Left ventricle myocardium superior (tissue), 1 donor: ENCODE results near the gene AGFG2. TPM values are rescaled to one million over a fixed set of nuclear protein-coding genes. Genes with fewer than 3 reads are reported as not detected.
"Not testable (repeated sequence)": the region's sequence is repeated elsewhere in the genome, so short reads cannot be mapped to it uniquely, and the experiment has no call there.

ENCODE experiments used
- ATAC-seq: fragments of 200-7000 bp; cut with Tn5 transposase; one replicate; pipeline ENCODE4 v1.9.1; 2020; ENCODE audit warnings: mild to moderate bottlenecking, moderate library complexity
- DNase-seq: peaks from one replicate; pipeline ENCODE4 v3.0.0-alpha.2; 2020
- intact Hi-C: fragments of 100-400 bp; cut with micrococcal nuclease; formaldehyde crosslinking; loops from one replicate; pipeline ENCODE4 v1.11.0; 2022
- total RNA-seq: library from RNA; stranded (reverse); fragmentation: NEBNext Ultra II Directional; extraction: Animal tissue kit (Norgen Biotek cat#: 25700); gene quantifications from one replicate; pipeline ENCODE4 v1.2.1, GENCODE V29; 2021
- donor health status: DM: no; HTN: yes; CAD: no; lungs with severe emphysema.

The AGFG2 gene
- total RNA-seq, 1 donor from 2014 or later: 24.7 TPM

GRCh38 chr7:100545360-100546128 lies 6.5 kb downstream of the AGFG2 start:
- DNase-seq (no peak), ATAC-seq (peak; percentile 83)
- intact Hi-C loops: loop anchor here (5.0 kb wide), 1 partner anchor 63 kb away; the partner anchor contains the start of gene NYAP1

- peak; percentile 31 for ATAC-seq
- intact Hi-C loops: loop anchor here (5.0 kb wide), 1 partner anchor 64 kb away; the partner anchor contains the start of gene NYAP1
- DNase-seq: no peak
These were observed 7.3 kb downstream of the AGFG2 start for GRCh38 chr7:100546129-100546925.

- intact Hi-C loops: loop anchor here (5.0 kb wide), 1 partner anchor 65 kb away; the partner anchor contains the start of gene NYAP1
- ATAC-seq (peak; percentile 7), DNase-seq (no peak)
These were observed 8.2 kb downstream of the AGFG2 start for GRCh38 chr7:100546926-100547800.

GRCh38 chr7:100547872-100548271 lies 8.9 kb downstream of the AGFG2 start:
- intact Hi-C loops: loop anchor here (5.0 kb wide), 1 partner anchor 66 kb away; the partner anchor contains the start of gene NYAP1
- DNase-seq (no peak), ATAC-seq (peak; percentile 32)

GRCh38 chr7:100548446-100548845 lies 9.4 kb downstream of the AGFG2 start:
- not testable (repeated sequence) for ATAC-seq, DNase-seq
- intact Hi-C loops: loop anchor here (5.0 kb wide), 1 partner anchor 66 kb away; the partner anchor contains the start of gene NYAP1

GRCh38 chr7:100552532-100552931 lies 13.5 kb downstream of the AGFG2 start:
- intact Hi-C loops: no loop called here
- ATAC-seq (no peak), DNase-seq (no peak)

- intact Hi-C loops: no loop called here
- ATAC-seq: no peak
- no peak for DNase-seq
These were observed 14.0 kb downstream of the AGFG2 start for GRCh38 chr7:100553032-100553431.

GRCh38 chr7:100555701-100556100 lies 16.7 kb downstream of the AGFG2 start:
- intact Hi-C loops: no loop called here
- ATAC-seq (no peak), DNase-seq (no peak)

GRCh38 chr7:100556541-100556940 lies 17.5 kb downstream of the AGFG2 start:
- ATAC-seq: no peak
- DNase-seq: no peak
- intact Hi-C loops: no loop called here

GRCh38 chr7:100559127-100559526 lies 20.1 kb downstream of the AGFG2 start:
- intact Hi-C loops: no loop called here
- no peak for DNase-seq
- ATAC-seq: no peak

GRCh38 chr7:100561491-100562194 lies 22.6 kb downstream of the AGFG2 start:
- DNase-seq: no peak
- intact Hi-C loops: no loop called here
- ATAC-seq: no peak

GRCh38 chr7:100562195-100563099 lies 23.4 kb downstream of the AGFG2 start:
- ATAC-seq: no peak
- intact Hi-C loops: no loop called here
- no peak for DNase-seq

- intact Hi-C loops: no loop called here
- no peak for ATAC-seq
- DNase-seq: no peak
These were observed 24.1 kb downstream of the AGFG2 start for GRCh38 chr7:100563100-100563564.

- ATAC-seq (peak; percentile 69), DNase-seq (peak; percentile 90)
- intact Hi-C loops: no loop called here
These were observed 24.9 kb downstream of the AGFG2 start for GRCh38 chr7:100563809-100564400.

- intact Hi-C loops: not testable (repeated sequence)
These were observed 25.4 kb downstream of the AGFG2 start for GRCh38 chr7:100564405-100564804.

GRCh38 chr7:100565133-100565571 lies 26.1 kb downstream of the AGFG2 start:
- DNase-seq: no peak
- ATAC-seq: no peak
- intact Hi-C loops: no loop called here

More at GRCh38 chr7:100564405-100564804, 25.4 kb downstream of the AGFG2 start:
- not testable (repeated sequence) for DNase-seq, ATAC-seq

GRCh38 chr7:100566018-100566531 lies 27.1 kb downstream of the AGFG2 start:
- intact Hi-C loops: no loop called here
- ATAC-seq (no peak), DNase-seq (no peak)
